OCI-LY1 (cell line): ENCODE results near the gene LRRC2.

Experiments
- H2AFZ ChIP-seq: fragments of 200-600 bp; sonication (generic), shearing (Covaris generic); 2 replicates; pipeline ENCODE4 v1.6.0; 2014; ENCODE audit warnings: antibody characterized with exemption, mild to moderate bottlenecking, low read length
- H3F3A ChIP-seq: fragments of 200-600 bp; sonication (generic), shearing (Covaris generic); 2 replicates; pipeline ENCODE4 v1.6.0; 2014; ENCODE audit warnings: mild to moderate bottlenecking, antibody characterized with exemption, low read length, moderate library complexity; ENCODE audit not compliant: insufficient read depth
- H3K27ac ChIP-seq: fragments of 200-600 bp; sonication (generic); 2 replicates; pipeline ENCODE4 v1.5.1; 2014; ENCODE audit warnings: low read length, mixed run types, mild to moderate bottlenecking, low read depth; ENCODE audit not compliant: poor library complexity, severe bottlenecking
- H3K27me3 ChIP-seq: fragments of 200-600 bp; sonication (generic); 2 replicates; pipeline ENCODE4 v1.6.0; 2014; ENCODE audit warnings: antibody characterized with exemption, mild to moderate bottlenecking, low read length, moderate library complexity; ENCODE audit not compliant: insufficient read depth
- H3K36me3 ChIP-seq: fragments of 200-600 bp; sonication (generic); 2 replicates; pipeline ENCODE4 v1.6.1; 2014; ENCODE audit warnings: mild to moderate bottlenecking, antibody characterized with exemption, low read length, moderate library complexity, mixed read lengths; ENCODE audit not compliant: insufficient read depth
- H3K4me1 ChIP-seq: fragments of 200-600 bp; sonication (generic); 2 replicates; pipeline ENCODE4 v1.5.1; 2014; ENCODE audit warnings: mild to moderate bottlenecking, low read length, moderate library complexity; ENCODE audit not compliant: insufficient read depth, severe bottlenecking
- H3K4me2 ChIP-seq: fragments of 200-600 bp; sonication (generic), shearing (Covaris generic); 2 replicates; pipeline ENCODE4 v1.6.1; 2014; ENCODE audit warnings: low read length
- H3K4me3 ChIP-seq: fragments of 200-600 bp; sonication (generic); 2 replicates; pipeline ENCODE4 v1.5.1; 2014; ENCODE audit warnings: low read length, low read depth, mild to moderate bottlenecking, mixed read lengths; ENCODE audit not compliant: poor library complexity, severe bottlenecking
- H3K79me2 ChIP-seq: fragments of 200-600 bp; shearing (Covaris generic); 2 replicates; pipeline ENCODE4 v1.6.1; 2016; ENCODE audit warnings: mixed run types, low read length, mixed read lengths; ENCODE audit not compliant: insufficient read depth
- H3K9ac ChIP-seq: fragments of 200-600 bp; sonication (generic), shearing (Covaris generic); 2 replicates; pipeline ENCODE4 v1.6.1; 2014; ENCODE audit warnings: mild to moderate bottlenecking, low read length, mixed read lengths
- H3K9me2 ChIP-seq: fragments of 200-600 bp; sonication (generic), shearing (Covaris generic); 2 replicates; pipeline ENCODE4 v1.6.1; 2014; ENCODE audit warnings: low read depth, mild to moderate bottlenecking, low read length, mixed read lengths
- H3K9me3 ChIP-seq: fragments of 200-600 bp; shearing (Covaris generic); 2 replicates; pipeline ENCODE4 v1.6.1; 2014; ENCODE audit warnings: low read length, mixed read lengths
- H4K20me1 ChIP-seq: fragments of 200-600 bp; sonication (generic), shearing (Covaris generic); 2 replicates; pipeline ENCODE4 v1.6.0; 2016; ENCODE audit warnings: mild to moderate bottlenecking, low read length; ENCODE audit not compliant: insufficient read depth
- CTCF ChIP-seq: fragments of 200-600 bp; sonication (generic), shearing (Covaris generic); IDR thresholded peaks from 2 replicates; pipeline ENCODE4 v1.5.1; 2017; ENCODE audit warnings: mild to moderate bottlenecking, antibody characterized with exemption, low read length, moderate library complexity, mixed read lengths
- EZH2 ChIP-seq: fragments of 200-600 bp; sonication (generic), shearing (Covaris generic); IDR thresholded peaks from 2 replicates; pipeline ENCODE4 v1.8.0; 2017; ENCODE audit warnings: borderline replicate concordance, mixed run types, mild to moderate bottlenecking, antibody characterized with exemption, low read length, moderate library complexity, mixed read lengths

Gene LRRC2

GRCh38 chr3:46542344-46542743 lies 23.8 kb downstream of the LRRC2 start:
- no peak overlapping the region for H3K4me3 ChIP-seq
- H3K9ac ChIP-seq: no peak overlapping the region
- no peaks in the 10 kb centered on the region for H3K9me3 ChIP-seq
- H3K27me3 ChIP-seq: no peaks in the 10 kb centered on the region; the same call in 1 of the 2 replicates
- H3K36me3 ChIP-seq: no peaks in the 10 kb centered on the region
- H4K20me1 ChIP-seq: no peaks in the 10 kb centered on the region
- no peaks in the 10 kb centered on the region for H3K79me2 ChIP-seq
- H2AFZ ChIP-seq: no peak overlapping the region
- no peaks in the 10 kb centered on the region for H3K9me2 ChIP-seq
- no peaks in the 10 kb centered on the region for H3F3A ChIP-seq
- no peak overlapping the region for H3K27ac ChIP-seq
- peaks cover 27% of the 10 kb centered on the region for H3K4me1 ChIP-seq
- H3K4me2 ChIP-seq: no peak overlapping the region
- TF ChIP-seq EZH2: no peak
- no peak for TF ChIP-seq CTCF

DNA sequence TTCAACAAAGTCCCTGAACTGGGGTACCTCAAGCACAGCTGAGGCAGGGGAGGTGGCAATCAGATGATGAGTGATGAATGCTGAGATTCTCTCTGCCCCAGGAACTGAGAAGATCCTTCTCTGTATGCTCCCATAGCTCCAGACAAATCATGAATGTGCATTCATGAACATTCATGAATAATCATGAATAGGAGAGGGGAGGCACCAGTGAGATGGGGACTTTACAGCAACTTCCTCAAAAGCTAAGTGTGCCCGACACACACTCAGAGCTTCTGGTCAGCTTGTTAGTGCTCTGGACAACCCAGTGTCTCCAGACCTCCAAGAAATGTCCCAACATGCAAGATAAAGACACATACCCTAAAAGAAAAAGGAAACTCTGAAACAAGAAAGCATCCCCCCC lies 24.3 kb downstream of the LRRC2 start:
- Histone ChIP-seq H3K9me3 (no peaks in the 10 kb centered on the region), H3K27me3 (no peaks in the 10 kb centered on the region; the same call in 1 of the 2 replicates), H3K79me2 (no peaks in the 10 kb centered on the region), H2AFZ (no peak overlapping the region), H3K4me1 (peaks cover 27% of the 10 kb centered on the region), H4K20me1 (no peaks in the 10 kb centered on the region), H3K9me2 (no peaks in the 10 kb centered on the region), H3F3A (no peaks in the 10 kb centered on the region), H3K36me3 (no peaks in the 10 kb centered on the region), H3K4me2 (no peak overlapping the region), H3K9ac (no peak overlapping the region), H3K4me3 (no peak overlapping the region), H3K27ac (no peak overlapping the region)
- no peak for TF ChIP-seq CTCF
- no peak for TF ChIP-seq EZH2

GRCh38 chr3:46540550-46540949 lies 25.6 kb downstream of the LRRC2 start:
- Histone ChIP-seq H3K79me2 (no peaks in the 10 kb centered on the region), H2AFZ (no peak overlapping the region), H3K9me3 (no peaks in the 10 kb centered on the region), H3K4me2 (no peak overlapping the region), H3K9ac (no peak overlapping the region), H4K20me1 (no peaks in the 10 kb centered on the region), H3K27ac (no peak overlapping the region), H3K27me3 (no peaks in the 10 kb centered on the region), H3K9me2 (no peaks in the 10 kb centered on the region), H3K4me1 (peaks cover 27% of the 10 kb centered on the region), H3K4me3 (no peak overlapping the region), H3K36me3 (no peaks in the 10 kb centered on the region), H3F3A (no peaks in the 10 kb centered on the region)
- TF ChIP-seq EZH2 (no peak), CTCF (no peak)
